K562 (cell line): ENCODE results near the gene ATF4. TPM values are rescaled to one million over a fixed set of nuclear protein-coding genes. Genes with fewer than 3 reads are reported as not detected.
A peak's percentile ranks its signal among the peaks of the same experiment; 100 is the strongest.

Experiments
- ADNP ChIP-seq: fragments of 200-800 bp; sonication (Bioruptor generic); IDR thresholded peaks from 2 replicates; pipeline ENCODE4 v1.6.1; 2016; ENCODE audit warnings: missing genetic modification characterization, missing compliant biosample characterization
- ATF7 ChIP-seq: fragments of 450-650 bp; IDR thresholded peaks from 2 replicates; pipeline ENCODE4 v1.7.1; 2014; ENCODE audit warnings: mild to moderate bottlenecking, moderate library complexity
- E2F1 ChIP-seq: sonication (generic); formaldehyde crosslinking; IDR thresholded peaks from 2 replicates; pipeline ENCODE4 v1.8.1; 2023; ENCODE audit warnings: mild to moderate bottlenecking, missing genetic modification reagents, moderate library complexity
- FIP1L1 ChIP-seq: fragments of 200-400 bp; formaldehyde crosslinking; IDR thresholded peaks from 2 replicates; pipeline ENCODE4 v1.6.1; 2018; ENCODE audit warnings: mild to moderate bottlenecking, low read depth, low read length; ENCODE audit not compliant: poor library complexity, severe bottlenecking
- HOXB6 ChIP-seq: fragments of 250-450 bp; sonication (Bioruptor Pico); IDR thresholded peaks from 2 replicates; pipeline ENCODE4 v1.5.1; 2022; ENCODE audit warnings: mild to moderate bottlenecking, borderline replicate concordance
- NEUROD1 ChIP-seq: fragments of 150-350 bp; IDR thresholded peaks from 2 replicates; pipeline ENCODE4 v1.6.1; 2014; ENCODE audit warnings: borderline replicate concordance, low read length, low read depth; ENCODE audit not compliant: partially characterized antibody
- ZEB2 ChIP-seq: fragments of 450-650 bp; IDR thresholded peaks from 2 replicates; pipeline ENCODE4 v1.6.1; 2016
- ZNF239 ChIP-seq: fragments of 250-450 bp; sonication (Bioruptor Pico); IDR thresholded peaks from 2 replicates; pipeline ENCODE4 v1.4.0; 2020; ENCODE audit warnings: mild to moderate bottlenecking
- ZNF444 ChIP-seq: fragments of 250-450 bp; sonication (Bioruptor Pico); IDR thresholded peaks from 2 replicates; pipeline ENCODE4 v1.4.0; 2020; ENCODE audit warnings: mild to moderate bottlenecking, moderate library complexity
- ZNF644 ChIP-seq: fragments of 200-800 bp; sonication (Bioruptor generic); IDR thresholded peaks from 2 replicates; pipeline ENCODE4 v1.6.1; 2016; ENCODE audit warnings: low read depth, missing genetic modification characterization, missing compliant biosample characterization
- ZNF695 ChIP-seq: fragments of 450-650 bp; formaldehyde crosslinking; IDR thresholded peaks from 2 replicates; pipeline ENCODE4 v1.4.0; 2020; ENCODE audit warnings: mild to moderate bottlenecking, moderate library complexity
- ZNF830 ChIP-seq: fragments of 250-450 bp; sonication (Bioruptor Pico); IDR thresholded peaks from 2 replicates; pipeline ENCODE4 v1.5.0; 2021; ENCODE audit warnings: mild to moderate bottlenecking
- polyA plus RNA-seq, 8 experiments: library from polyadenylated mRNA; depleted of rRNA in 4 of 8; stranded (reverse) in 5 of 8; unstranded in 3 of 8; fragments of >200 nt; fragmentation: Nextera tagmentation in 2 of 8; fragmentation: Illumina TruSeq in 1 of 8; extraction: Ambion mirVana in 2 of 8; extraction: Trizol in 1 of 8; gene quantifications; 2 replicates each; pipeline versions ENCODE4 v1.2.1 to v1.2.3, GENCODE V29; 2011 to 2014; ENCODE audit warnings: inconsistent platforms in 1 of 8, missing spikeins in 1 of 8
- total RNA-seq, 7 experiments: library from RNA; depleted of rRNA in 6 of 7; stranded (reverse); fragments of >200 nt in 6 of 7; fragmentation: Illumina TruSeq in 2 of 7; extraction: Trizol in 2 of 7; gene quantifications; 2 replicates each; pipeline versions ENCODE4 v1.2.1 to v1.2.3, GENCODE V29; 2011 to 2021; ENCODE audit warnings: low replicate concordance in 1 of 7
- TF ChIP-seq, protein P1 (sequence below): fragments of 450-650 bp; IDR thresholded peaks from 2 replicates; pipeline ENCODE4 v1.6.1; 2016; ENCODE audit warnings: low read depth
- TF ChIP-seq, protein P2 (sequence below): sonication (generic); formaldehyde crosslinking; IDR thresholded peaks from 2 replicates; pipeline ENCODE4 v1.8.1; 2023; ENCODE audit warnings: mild to moderate bottlenecking, missing genetic modification reagents

The ATF4 gene
- total and polyA plus RNA-seq, 9 of the 15 experiments (the other 6 are each of a cell fraction or from before 2014, with no cell fraction given): 93.1 to 723 (median 355) TPM

GRCh38 chr22:39532215-39533073, 12.1 kb downstream of the ATF4 start, which contains the start of gene RPS19BP1 (continued):
- TF ChIP-seq, protein P1, sequence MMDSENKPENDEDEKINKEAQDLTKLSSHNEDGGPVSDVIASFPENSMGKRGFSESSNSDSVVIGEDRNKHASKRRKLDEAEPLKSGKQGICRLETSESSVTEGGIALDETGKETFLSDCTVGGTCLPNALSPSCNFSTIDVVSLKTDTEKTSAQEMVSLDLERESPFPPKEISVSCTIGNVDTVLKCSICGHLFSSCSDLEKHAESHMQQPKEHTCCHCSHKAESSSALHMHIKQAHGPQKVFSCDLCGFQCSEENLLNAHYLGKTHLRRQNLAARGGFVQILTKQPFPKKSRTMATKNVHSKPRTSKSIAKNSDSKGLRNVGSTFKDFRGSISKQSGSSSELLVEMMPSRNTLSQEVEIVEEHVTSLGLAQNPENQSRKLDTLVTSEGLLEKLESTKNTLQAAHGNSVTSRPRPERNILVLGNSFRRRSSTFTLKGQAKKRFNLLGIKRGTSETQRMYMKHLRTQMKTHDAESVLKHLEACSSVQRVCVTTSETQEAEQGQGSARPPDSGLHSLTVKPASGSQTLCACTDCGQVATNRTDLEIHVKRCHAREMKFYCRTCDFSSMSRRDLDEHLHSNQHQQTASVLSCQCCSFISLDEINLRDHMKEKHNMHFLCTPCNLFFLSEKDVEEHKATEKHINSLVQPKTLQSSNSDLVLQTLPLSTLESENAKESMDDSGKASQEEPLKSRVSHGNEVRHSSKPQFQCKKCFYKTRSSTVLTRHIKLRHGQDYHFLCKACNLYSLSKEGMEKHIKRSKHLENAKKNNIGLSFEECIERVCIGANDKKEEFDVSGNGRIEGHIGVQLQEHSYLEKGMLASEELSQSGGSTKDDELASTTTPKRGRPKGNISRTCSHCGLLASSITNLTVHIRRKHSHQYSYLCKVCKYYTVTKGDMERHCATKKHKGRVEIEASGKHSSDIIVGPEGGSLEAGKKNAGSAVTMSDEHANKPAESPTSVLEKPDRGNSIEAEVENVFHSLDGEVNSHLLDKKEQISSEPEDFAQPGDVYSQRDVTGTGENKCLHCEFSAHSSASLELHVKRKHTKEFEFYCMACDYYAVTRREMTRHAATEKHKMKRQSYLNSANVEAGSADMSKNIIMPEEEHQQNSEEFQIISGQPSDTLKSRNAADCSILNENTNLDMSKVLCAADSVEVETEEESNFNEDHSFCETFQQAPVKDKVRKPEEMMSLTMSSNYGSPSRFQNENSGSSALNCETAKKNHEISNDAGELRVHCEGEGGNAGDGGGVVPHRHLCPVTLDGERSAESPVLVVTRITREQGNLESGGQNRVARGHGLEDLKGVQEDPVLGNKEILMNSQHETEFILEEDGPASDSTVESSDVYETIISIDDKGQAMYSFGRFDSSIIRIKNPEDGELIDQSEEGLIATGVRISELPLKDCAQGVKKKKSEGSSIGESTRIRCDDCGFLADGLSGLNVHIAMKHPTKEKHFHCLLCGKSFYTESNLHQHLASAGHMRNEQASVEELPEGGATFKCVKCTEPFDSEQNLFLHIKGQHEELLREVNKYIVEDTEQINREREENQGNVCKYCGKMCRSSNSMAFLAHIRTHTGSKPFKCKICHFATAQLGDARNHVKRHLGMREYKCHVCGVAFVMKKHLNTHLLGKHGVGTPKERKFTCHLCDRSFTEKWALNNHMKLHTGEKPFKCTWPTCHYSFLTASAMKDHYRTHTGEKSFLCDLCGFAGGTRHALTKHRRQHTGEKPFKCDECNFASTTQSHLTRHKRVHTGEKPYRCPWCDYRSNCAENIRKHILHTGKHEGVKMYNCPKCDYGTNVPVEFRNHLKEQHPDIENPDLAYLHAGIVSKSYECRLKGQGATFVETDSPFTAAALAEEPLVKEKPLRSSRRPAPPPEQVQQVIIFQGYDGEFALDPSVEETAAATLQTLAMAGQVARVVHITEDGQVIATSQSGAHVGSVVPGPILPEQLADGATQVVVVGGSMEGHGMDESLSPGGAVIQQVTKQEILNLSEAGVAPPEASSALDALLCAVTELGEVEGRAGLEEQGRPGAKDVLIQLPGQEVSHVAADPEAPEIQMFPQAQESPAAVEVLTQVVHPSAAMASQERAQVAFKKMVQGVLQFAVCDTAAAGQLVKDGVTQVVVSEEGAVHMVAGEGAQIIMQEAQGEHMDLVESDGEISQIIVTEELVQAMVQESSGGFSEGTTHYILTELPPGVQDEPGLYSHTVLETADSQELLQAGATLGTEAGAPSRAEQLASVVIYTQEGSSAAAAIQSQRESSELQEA: no peak
- TF ChIP-seq ZNF644 (tag) (no peak), ZNF444 (no peak), FIP1L1 (no peak), E2F1 (CRISPR knock-in tag) (no peak), ADNP (tag) (no peak), NEUROD1 (peak; percentile 34), ZNF830 (0 out of 2 replicates have a peak, but pooled peaks have one; percentile 32), ZNF239 (CRISPR knock-in tag) (no peak), ATF7 (peak; percentile 79), HOXB6 (CRISPR knock-in tag) (no peak), ZNF695 (CRISPR knock-in tag) (no peak), ZEB2 (0 out of 2 replicates have a peak, but pooled peaks have one; percentile 36)
- TF ChIP-seq, protein P2, sequence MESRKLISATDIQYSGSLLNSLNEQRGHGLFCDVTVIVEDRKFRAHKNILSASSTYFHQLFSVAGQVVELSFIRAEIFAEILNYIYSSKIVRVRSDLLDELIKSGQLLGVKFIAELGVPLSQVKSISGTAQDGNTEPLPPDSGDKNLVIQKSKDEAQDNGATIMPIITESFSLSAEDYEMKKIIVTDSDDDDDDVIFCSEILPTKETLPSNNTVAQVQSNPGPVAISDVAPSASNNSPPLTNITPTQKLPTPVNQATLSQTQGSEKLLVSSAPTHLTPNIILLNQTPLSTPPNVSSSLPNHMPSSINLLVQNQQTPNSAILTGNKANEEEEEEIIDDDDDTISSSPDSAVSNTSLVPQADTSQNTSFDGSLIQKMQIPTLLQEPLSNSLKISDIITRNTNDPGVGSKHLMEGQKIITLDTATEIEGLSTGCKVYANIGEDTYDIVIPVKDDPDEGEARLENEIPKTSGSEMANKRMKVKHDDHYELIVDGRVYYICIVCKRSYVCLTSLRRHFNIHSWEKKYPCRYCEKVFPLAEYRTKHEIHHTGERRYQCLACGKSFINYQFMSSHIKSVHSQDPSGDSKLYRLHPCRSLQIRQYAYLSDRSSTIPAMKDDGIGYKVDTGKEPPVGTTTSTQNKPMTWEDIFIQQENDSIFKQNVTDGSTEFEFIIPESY (CRISPR knock-in tag): no peak
